Kidney (tissue), 14 donors: ENCODE measurements around the gene CYP39A1. TPM values are rescaled to one million over a fixed set of nuclear protein-coding genes. Genes with fewer than 3 reads are reported as not detected.

ENCODE experiments used
- DNase-seq, 5 donors: peaks; one replicate each; pipeline ENCODE4 v3.0.0-alpha.2; 2013 to 2020
- FAIRE-seq: peaks from 2 replicates; lab custom pipeline; 2012; peaks lifted over from hg19 to GRCh38; lab: Jason Lieb, UNC
- H3K27ac ChIP-seq, 2 donors: one replicate each; pipeline ENCODE4 v1.7.0; 2013; ENCODE audit warnings: low read depth in 2 of 2, low read length in 2 of 2, inconsistent platforms in 1 of 2
- H3K27me3 ChIP-seq: one replicate; pipeline ENCODE4 v1.7.1; 2013; ENCODE audit warnings: low read length, inconsistent platforms; ENCODE audit not compliant: control insufficient read depth, insufficient read depth
- H3K36me3 ChIP-seq, 3 donors: one replicate each; pipeline versions ENCODE4 v1.7.0 to v1.7.1; 2013; ENCODE audit warnings: low read length in 3 of 3, control low read depth in 1 of 3, inconsistent platforms in 1 of 3; ENCODE audit not compliant: insufficient read depth in 3 of 3, control insufficient read depth in 2 of 3
- H3K4me1 ChIP-seq, 3 donors: one replicate each; pipeline versions ENCODE4 v1.7.0 to v1.7.1; 2013; ENCODE audit warnings: low read length in 3 of 3, inconsistent platforms in 1 of 3, low read depth in 1 of 3; ENCODE audit not compliant: control insufficient read depth in 2 of 3, insufficient read depth in 2 of 3
- H3K4me3 ChIP-seq, 3 donors: one replicate each; pipeline versions ENCODE4 v1.7.0 to v1.8.1; 2013; ENCODE audit warnings: low read length in 3 of 3, control low read depth in 1 of 3, inconsistent platforms in 1 of 3
- H3K9ac ChIP-seq, 3 donors: one replicate each; pipeline versions ENCODE4 v1.7.0 to v1.7.1; 2013; ENCODE audit warnings: low read length in 3 of 3, control low read depth in 1 of 3, inconsistent platforms in 1 of 3
- H3K9me3 ChIP-seq, 3 donors: one replicate each; pipeline versions ENCODE4 v1.7.0 to v1.7.1; 2013; ENCODE audit warnings: low read length in 3 of 3, control low read depth in 1 of 3, inconsistent platforms in 1 of 3; ENCODE audit not compliant: control insufficient read depth in 2 of 3, insufficient read depth in 1 of 3
- CTCF ChIP-seq: IDR thresholded peaks from 3 replicates; pipeline ENCODE4 v1.5.1; 2012; ENCODE audit warnings: mild to moderate bottlenecking, moderate library complexity, borderline replicate concordance; ENCODE audit not compliant: insufficient read depth; ENCODE audit errors: extremely low read depth
- intact Hi-C: fragments of 100-400 bp; cut with DNase I; formaldehyde crosslinking; loops from one replicate; pipeline ENCODE4 v1.11.1; 2022
- polyA plus RNA-seq: library from polyadenylated mRNA; stranded (reverse); fragments of 350-450 nt; fragmentation: Illumina TruSeq; extraction: RNeasy Lipid Tissue Mini Kit (QIAGEN cat#74804); gene quantifications from one replicate; pipeline ENCODE4 v1.2.3, GENCODE V29; 2014; ENCODE audit warnings: low read depth, low replicate concordance; ENCODE audit not compliant: insufficient read depth
- total RNA-seq: library from RNA; stranded (reverse); fragmentation: NEBNext Ultra II Directional; extraction: Animal tissue kit (Norgen Biotek cat#: 25700); gene quantifications from one replicate; pipeline ENCODE4 v1.2.1, GENCODE V29; 2021
- donor health status: control.
- donor health status: control.
- donor health status: control.
- donor health status: control.
- donor health status: control.
- donor health status: DM: yes; HTN: yes; CAD: no.
- donor health status: Normal renal cell carcinoma (clear cell type).

The CYP39A1 gene
- total and polyA plus RNA-seq, 2 donors from 2014 or later: 6.0 to 8.7 TPM

DNA sequence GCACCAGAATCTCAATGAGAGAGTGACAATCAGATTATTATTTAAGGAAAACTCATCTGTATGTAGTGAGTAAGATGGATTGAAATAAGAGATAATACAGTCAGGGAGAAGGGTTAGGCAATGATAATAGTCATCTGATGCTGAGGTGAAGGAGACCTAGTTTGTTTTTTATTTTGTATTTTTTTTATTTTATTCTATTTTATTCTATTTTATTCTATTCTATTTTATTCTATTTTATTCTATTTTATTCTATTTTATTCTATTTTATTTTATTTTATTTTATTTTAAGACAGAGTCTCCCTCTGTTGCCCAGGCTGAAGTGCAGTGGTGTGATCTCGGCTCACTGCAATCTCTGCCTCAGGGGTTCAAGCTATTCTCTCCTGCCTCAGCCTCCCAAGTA, 88.7 kb downstream of the CYP39A1 start:
- no peaks in the 10 kb centered on the region for H3K36me3 ChIP-seq
- no peak overlapping the region for H3K27ac ChIP-seq
- H3K27me3 ChIP-seq: no peaks in the 10 kb centered on the region
- H3K9me3 ChIP-seq: no peaks in the 10 kb centered on the region
- no peak for TF ChIP-seq CTCF
- intact Hi-C loops: no loop called here
- DNase-seq: no peak
- no peak for FAIRE-seq
- no peak overlapping the region for H3K4me3 ChIP-seq
- no peaks in the 10 kb centered on the region for H3K4me1 ChIP-seq
- no peak overlapping the region for H3K9ac ChIP-seq

DNA sequence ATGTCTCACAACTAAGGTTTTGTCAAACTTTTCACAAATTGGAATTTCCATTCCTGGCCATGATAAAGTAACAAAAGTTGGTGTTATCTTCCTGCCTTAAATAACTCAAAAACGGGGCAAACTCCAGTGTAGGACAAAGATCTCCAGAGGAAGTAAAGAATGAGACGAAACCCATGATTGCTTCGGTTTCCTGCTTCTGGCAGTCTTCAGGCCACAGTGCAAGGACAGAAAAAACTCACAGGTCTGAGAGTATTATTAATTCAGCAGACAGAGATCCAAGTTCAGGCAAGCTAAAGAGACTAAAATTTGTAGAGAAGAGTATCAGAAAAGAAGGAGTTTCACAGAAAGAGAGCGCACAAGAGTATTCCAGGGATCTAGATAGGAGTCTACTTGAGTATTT, 96.6 kb downstream of the CYP39A1 start:
- no peaks in the 10 kb centered on the region for H3K36me3 ChIP-seq
- DNase-seq (no peak), FAIRE-seq (no peak)
- no peaks in the 10 kb centered on the region for H3K27me3 ChIP-seq
- TF ChIP-seq CTCF: no peak
- H3K9ac ChIP-seq: no peak overlapping the region
- intact Hi-C loops: no loop called here
- H3K9me3 ChIP-seq: no peaks in the 10 kb centered on the region
- H3K27ac ChIP-seq: no peak overlapping the region
- H3K4me1 ChIP-seq: no peaks in the 10 kb centered on the region
- no peak overlapping the region for H3K4me3 ChIP-seq

DNA sequence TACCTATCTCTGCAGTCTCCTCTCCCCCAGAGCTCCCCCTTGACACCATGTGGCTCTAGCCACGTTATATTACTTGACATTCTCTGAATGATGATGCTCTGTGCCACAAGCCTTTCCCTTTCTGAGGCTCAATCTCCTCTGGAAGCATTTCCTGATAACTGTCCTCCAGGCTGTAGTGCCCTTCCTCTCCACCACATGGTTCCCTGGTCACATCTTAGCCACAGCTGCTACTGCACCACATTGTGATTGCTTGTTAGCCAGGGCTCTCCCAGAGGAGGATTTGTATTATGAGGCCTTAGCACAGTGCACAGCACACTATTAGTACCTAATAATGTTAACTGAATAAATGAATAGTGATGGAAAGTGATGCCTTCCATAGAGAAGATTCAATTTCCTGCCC, 97.5 kb downstream of the CYP39A1 start:
- H3K4me1 ChIP-seq: no peaks in the 10 kb centered on the region
- no peak overlapping the region for H3K4me3 ChIP-seq
- intact Hi-C loops: no loop called here
- no peaks in the 10 kb centered on the region for H3K36me3 ChIP-seq
- H3K9ac ChIP-seq: no peak overlapping the region
- H3K9me3 ChIP-seq: no peaks in the 10 kb centered on the region
- no peak for DNase-seq
- no peak for TF ChIP-seq CTCF
- H3K27me3 ChIP-seq: no peaks in the 10 kb centered on the region
- no peak for FAIRE-seq
- no peak overlapping the region for H3K27ac ChIP-seq

- no peaks in the 10 kb centered on the region for H3K36me3 ChIP-seq
- H3K9me3 ChIP-seq: no peaks in the 10 kb centered on the region
- no peak overlapping the region for H3K27ac ChIP-seq
- no peaks in the 10 kb centered on the region for H3K27me3 ChIP-seq
- TF ChIP-seq CTCF: no peak
- no peak for DNase-seq
- FAIRE-seq: no peak
- no peak overlapping the region for H3K9ac ChIP-seq
- intact Hi-C loops: no loop called here
- no peak overlapping the region for H3K4me3 ChIP-seq
- H3K4me1 ChIP-seq: peaks cover 0 to 3% (median 0%) of the 10 kb centered on the region in 3 donors
Observed at GRCh38 chr6:46549155-46549554, 103.5 kb downstream of the CYP39A1 start.
